ENCODE data around the gene SYT1.
"Not testable (repeated sequence)": the region's sequence is repeated elsewhere in the genome, so short reads cannot be mapped to it uniquely, and the experiment has no call there.

Gene SYT1

DNA sequence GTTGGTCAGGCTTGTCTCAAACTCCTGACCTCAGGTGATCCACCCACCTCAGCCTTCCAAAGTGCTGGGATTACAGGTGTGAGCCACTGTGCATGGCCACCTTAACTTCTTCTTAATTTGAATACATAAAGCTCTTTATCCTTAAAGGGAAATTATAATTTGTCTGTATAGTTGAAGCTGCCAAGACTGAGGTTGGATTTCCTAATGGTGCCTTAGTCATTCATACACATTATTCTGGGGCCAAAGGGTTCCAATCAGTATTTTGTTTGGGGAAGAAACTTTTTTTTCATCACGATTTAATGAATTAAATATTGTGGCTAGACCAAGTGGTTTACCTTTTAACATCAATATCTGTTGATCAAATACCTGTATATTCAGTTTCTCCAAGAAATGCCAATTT, 135.9 kb downstream of the SYT1 start:
- Histone ChIP-seq H3K27me3 (ENCODE audit: control insufficient read depth, insufficient read depth, low read length) (no peaks in the 10 kb centered on the region), H3K9me3 (ENCODE audit: control insufficient read depth, insufficient read depth, low read length) (no peaks in the 10 kb centered on the region), H3K36me3 (ENCODE audit: control insufficient read depth, insufficient read depth, low read length) (no peaks in the 10 kb centered on the region), H3K9ac (ENCODE audit: low read depth, low read length) (no peak overlapping the region), H3K4me1 (ENCODE audit: control insufficient read depth, insufficient read depth, low read length) (peaks cover 18% of the 10 kb centered on the region), H3K4me3 (ENCODE audit: low read depth, low read length) (no peak overlapping the region)

DNA sequence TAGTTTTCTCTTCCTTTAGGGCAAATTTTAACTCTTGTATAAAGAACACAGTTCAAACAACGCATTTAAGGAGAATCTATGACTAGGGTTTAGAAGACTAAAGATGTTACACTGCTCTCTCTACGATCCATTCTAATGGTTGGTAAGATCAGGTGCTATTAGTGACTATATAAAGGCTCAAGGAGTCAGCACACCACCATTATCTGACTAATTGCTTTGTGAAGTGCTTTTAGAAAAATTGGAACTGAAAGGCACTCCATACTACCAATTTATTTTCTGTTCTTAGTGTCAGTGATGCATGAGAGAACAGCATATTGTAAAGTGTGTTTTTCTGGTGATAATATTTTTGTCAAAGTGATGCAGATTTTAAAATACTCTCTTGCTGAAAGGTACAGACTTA, 136.8 kb downstream of the SYT1 start:
- Histone ChIP-seq H3K36me3 (ENCODE audit: control insufficient read depth, insufficient read depth, low read length) (no peaks in the 10 kb centered on the region), H3K4me1 (ENCODE audit: control insufficient read depth, insufficient read depth, low read length) (peaks cover 18% of the 10 kb centered on the region), H3K9me3 (ENCODE audit: control insufficient read depth, insufficient read depth, low read length) (no peaks in the 10 kb centered on the region), H3K4me3 (ENCODE audit: low read depth, low read length) (no peak overlapping the region), H3K9ac (ENCODE audit: low read depth, low read length) (no peak overlapping the region), H3K27me3 (ENCODE audit: control insufficient read depth, insufficient read depth, low read length) (no peaks in the 10 kb centered on the region)

DNA sequence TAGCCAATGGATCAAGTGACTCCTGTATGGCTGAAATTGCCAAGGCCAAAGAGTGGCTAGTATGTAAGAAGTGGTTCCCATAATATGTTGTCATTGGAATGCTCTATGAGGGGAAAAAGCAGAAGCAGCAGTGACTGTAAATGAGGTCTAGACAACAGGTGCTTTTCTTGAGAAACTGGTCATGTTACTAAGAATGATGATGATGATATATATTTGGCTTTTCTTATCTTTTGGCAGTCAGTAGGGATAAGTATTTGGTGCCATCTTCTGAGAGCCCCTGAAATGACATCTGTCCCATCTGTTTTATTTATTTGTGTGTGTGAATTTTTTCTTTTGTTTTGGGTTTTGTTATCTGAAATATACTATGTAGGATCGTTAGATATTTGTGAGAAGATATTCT, 141.7 kb downstream of the SYT1 start:
- no peaks in the 10 kb centered on the region for H3K36me3 ChIP-seq (ENCODE audit: control insufficient read depth, insufficient read depth, low read length)

DNA sequence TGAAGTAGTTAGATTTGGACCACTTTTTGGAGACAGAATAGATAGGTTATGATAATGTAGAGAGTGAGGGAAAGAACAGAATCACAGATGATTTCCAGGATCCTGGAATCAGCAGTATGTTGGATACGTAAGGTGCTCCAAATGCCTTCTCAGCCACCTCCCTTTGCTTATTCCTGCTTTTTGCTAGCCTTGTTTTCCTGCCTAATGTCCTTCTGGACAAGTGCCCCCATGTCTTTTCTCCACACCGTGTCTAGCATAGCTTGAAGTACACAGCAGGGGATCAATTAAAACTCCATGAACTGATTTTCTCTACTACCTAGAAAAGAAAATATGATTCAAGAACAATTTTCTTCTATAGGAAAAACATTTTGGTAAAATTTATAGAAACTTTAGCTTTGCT, 144.0 kb downstream of the SYT1 start:
- Histone ChIP-seq H3K4me1 (ENCODE audit: control insufficient read depth, insufficient read depth, low read length) (peaks cover under 1% of the 10 kb centered on the region), H3K9me3 (ENCODE audit: control insufficient read depth, insufficient read depth, low read length) (no peaks in the 10 kb centered on the region), H3K4me3 (ENCODE audit: low read depth, low read length) (no peak overlapping the region), H3K36me3 (ENCODE audit: control insufficient read depth, insufficient read depth, low read length) (no peaks in the 10 kb centered on the region), H3K9ac (ENCODE audit: low read depth, low read length) (no peak overlapping the region), H3K27me3 (ENCODE audit: control insufficient read depth, insufficient read depth, low read length) (no peaks in the 10 kb centered on the region)

More for the DNA sequence above, 141.7 kb downstream of the SYT1 start:
- Histone ChIP-seq H3K4me1 (ENCODE audit: control insufficient read depth, insufficient read depth, low read length) (peaks cover 12% of the 10 kb centered on the region), H3K9ac (ENCODE audit: low read depth, low read length) (no peak overlapping the region), H3K9me3 (ENCODE audit: control insufficient read depth, insufficient read depth, low read length) (no peaks in the 10 kb centered on the region), H3K27me3 (ENCODE audit: control insufficient read depth, insufficient read depth, low read length) (no peaks in the 10 kb centered on the region), H3K4me3 (ENCODE audit: low read depth, low read length) (no peak overlapping the region)

DNA sequence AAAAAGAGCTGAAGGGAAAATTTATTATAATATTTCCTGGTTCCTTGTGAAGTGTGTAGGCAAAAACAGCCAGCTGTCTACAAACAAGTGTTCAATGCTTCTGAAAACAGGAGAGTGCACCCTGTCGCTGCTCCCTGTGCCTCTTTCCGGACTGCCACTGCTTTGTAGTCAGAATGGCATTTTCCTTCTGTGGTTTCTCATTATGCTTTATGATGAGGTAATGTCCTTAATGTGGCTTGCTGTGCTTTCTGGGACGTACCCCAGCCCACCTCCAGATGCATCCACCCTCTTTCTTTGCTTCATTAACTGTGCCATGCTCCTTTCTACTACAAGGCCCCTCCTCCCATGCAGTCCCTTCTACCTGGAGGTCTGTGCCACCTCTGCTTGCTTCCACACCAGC, 148.1 kb downstream of the SYT1 start:
- Histone ChIP-seq H3K9ac (ENCODE audit: low read depth, low read length) (no peak overlapping the region), H3K4me1 (ENCODE audit: control insufficient read depth, insufficient read depth, low read length) (no peaks in the 10 kb centered on the region), H3K9me3 (ENCODE audit: control insufficient read depth, insufficient read depth, low read length) (no peaks in the 10 kb centered on the region), H3K27me3 (ENCODE audit: control insufficient read depth, insufficient read depth, low read length) (no peaks in the 10 kb centered on the region), H3K4me3 (ENCODE audit: low read depth, low read length) (no peak overlapping the region), H3K36me3 (ENCODE audit: control insufficient read depth, insufficient read depth, low read length) (no peaks in the 10 kb centered on the region)

DNA sequence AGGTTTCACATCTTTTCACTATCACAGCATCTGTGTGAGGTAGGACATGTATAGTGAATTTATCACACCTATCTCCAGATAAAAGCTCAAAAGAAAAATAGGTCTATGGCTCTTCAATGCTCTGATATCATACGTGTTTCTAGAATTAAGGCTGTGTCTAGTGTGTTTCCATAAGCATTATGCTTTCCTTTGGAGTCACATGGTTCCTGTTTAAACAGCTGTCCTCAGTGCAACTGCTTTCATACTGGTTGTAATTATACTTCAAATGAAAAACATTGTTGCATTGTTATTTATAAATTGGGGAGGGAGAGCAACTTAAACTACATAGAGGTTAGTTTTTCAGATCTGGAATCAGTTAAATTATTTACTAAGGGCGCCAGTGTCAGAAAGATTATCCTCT, 151.6 kb downstream of the SYT1 start:
- no peaks in the 10 kb centered on the region for H3K27me3 ChIP-seq (ENCODE audit: control insufficient read depth, insufficient read depth, low read length)
- no peak overlapping the region for H3K9ac ChIP-seq (ENCODE audit: low read depth, low read length)
- no peaks in the 10 kb centered on the region for H3K4me1 ChIP-seq (ENCODE audit: control insufficient read depth, insufficient read depth, low read length)
- no peak overlapping the region for H3K4me3 ChIP-seq (ENCODE audit: low read depth, low read length)
- H3K36me3 ChIP-seq (ENCODE audit: control insufficient read depth, insufficient read depth, low read length) = no peaks in the 10 kb centered on the region
- H3K9me3 ChIP-seq (ENCODE audit: control insufficient read depth, insufficient read depth, low read length) = no peaks in the 10 kb centered on the region

DNA sequence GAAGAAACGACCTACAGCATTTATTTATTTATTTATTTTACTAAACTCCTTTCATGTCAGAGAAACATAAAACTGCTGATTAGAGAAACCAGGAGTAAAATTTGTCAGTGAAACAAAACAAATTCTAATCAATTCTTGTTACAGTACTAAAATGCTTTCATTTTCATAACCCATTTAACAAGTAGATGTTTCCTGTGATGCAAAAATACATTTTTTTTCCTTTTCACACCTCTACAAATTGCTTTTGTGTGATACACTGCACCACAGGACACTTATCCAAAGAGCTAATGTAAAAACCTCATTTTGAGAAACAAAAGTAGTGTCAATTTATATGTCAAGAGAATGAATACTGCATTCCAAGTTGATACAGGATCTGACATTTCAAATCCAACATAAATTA, 155.1 kb downstream of the SYT1 start:
- no peaks in the 10 kb centered on the region for H3K27me3 ChIP-seq (ENCODE audit: control insufficient read depth, insufficient read depth, low read length)
- H3K9me3 ChIP-seq (ENCODE audit: control insufficient read depth, insufficient read depth, low read length) = no peaks in the 10 kb centered on the region
- no peaks in the 10 kb centered on the region for H3K4me1 ChIP-seq (ENCODE audit: control insufficient read depth, insufficient read depth, low read length)
- no peaks in the 10 kb centered on the region for H3K36me3 ChIP-seq (ENCODE audit: control insufficient read depth, insufficient read depth, low read length)
- no peak overlapping the region for H3K9ac ChIP-seq (ENCODE audit: low read depth, low read length)
- no peak overlapping the region for H3K4me3 ChIP-seq (ENCODE audit: low read depth, low read length)

DNA sequence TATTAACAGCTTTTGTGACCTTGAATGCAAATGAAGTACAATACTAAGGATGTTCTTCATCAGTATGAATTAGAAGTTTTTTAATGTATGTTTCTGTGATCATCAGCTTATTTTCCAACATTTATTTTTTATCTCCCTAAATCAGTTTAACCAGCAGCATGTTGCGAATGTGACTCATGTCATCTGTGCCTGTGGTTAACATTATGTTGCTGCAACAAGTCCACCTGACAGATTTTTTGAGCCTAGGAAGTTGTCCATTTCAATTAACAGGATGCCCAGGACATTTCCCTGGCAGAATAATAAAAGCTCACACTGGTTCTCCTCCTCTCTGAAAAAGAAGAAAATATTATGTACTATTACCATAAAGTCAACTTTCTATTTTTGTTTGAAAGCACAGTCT, 155.5 kb downstream of the SYT1 start:
- H3K27me3 ChIP-seq (ENCODE audit: control insufficient read depth, insufficient read depth, low read length) = no peaks in the 10 kb centered on the region
- no peaks in the 10 kb centered on the region for H3K4me1 ChIP-seq (ENCODE audit: control insufficient read depth, insufficient read depth, low read length)
- no peaks in the 10 kb centered on the region for H3K36me3 ChIP-seq (ENCODE audit: control insufficient read depth, insufficient read depth, low read length)
- no peak overlapping the region for H3K4me3 ChIP-seq (ENCODE audit: low read depth, low read length)
- no peaks in the 10 kb centered on the region for H3K9me3 ChIP-seq (ENCODE audit: control insufficient read depth, insufficient read depth, low read length)
- H3K9ac ChIP-seq (ENCODE audit: low read depth, low read length) = no peak overlapping the region

DNA sequence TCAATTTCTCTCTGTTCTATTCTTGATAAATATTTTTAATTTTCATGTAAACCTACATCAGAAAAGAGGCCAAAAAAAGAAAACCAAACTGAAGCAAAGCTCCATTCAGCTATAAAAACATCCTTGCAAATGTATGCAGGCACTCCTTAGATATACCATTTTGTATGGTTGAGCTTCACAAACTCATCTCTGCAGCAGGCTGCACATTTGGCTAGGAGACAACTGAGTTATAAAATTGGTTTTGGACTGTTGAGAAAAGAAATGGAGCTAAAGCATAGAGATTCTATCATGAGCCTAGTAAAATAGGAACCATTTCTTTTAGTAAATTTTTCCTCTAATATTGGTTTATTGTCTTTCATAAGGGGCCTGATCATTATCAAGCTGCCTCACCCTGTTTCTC, 156.4 kb downstream of the SYT1 start:
- Histone ChIP-seq H3K27me3 (ENCODE audit: control insufficient read depth, insufficient read depth, low read length) (no peaks in the 10 kb centered on the region), H3K36me3 (ENCODE audit: control insufficient read depth, insufficient read depth, low read length) (no peaks in the 10 kb centered on the region), H3K4me1 (ENCODE audit: control insufficient read depth, insufficient read depth, low read length) (no peaks in the 10 kb centered on the region), H3K9ac (ENCODE audit: low read depth, low read length) (no peak overlapping the region), H3K9me3 (ENCODE audit: control insufficient read depth, insufficient read depth, low read length) (no peaks in the 10 kb centered on the region), H3K4me3 (ENCODE audit: low read depth, low read length) (no peak overlapping the region)

DNA sequence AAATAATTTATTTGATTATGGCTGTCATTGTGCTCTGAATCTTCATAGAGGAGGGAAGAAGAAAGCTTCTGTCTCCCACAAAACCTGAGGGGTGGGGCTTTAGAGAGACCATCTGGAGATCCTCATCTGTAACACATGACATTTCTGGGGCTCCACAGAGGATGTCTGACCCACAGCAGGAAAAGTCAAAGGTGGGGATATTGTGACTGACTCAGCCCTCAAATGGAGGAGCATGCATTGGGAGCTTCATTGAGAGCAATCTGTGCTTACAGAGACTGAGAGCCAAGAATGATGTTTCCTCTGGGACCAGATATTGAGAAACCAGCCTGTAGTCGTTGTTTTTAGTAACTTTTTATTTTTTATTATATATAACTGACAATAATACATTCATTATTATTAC, 158.7 kb downstream of the SYT1 start:
- Histone ChIP-seq H3K36me3 (ENCODE audit: control insufficient read depth, insufficient read depth, low read length) (no peaks in the 10 kb centered on the region), H3K4me1 (ENCODE audit: control insufficient read depth, insufficient read depth, low read length) (no peaks in the 10 kb centered on the region), H3K27me3 (ENCODE audit: control insufficient read depth, insufficient read depth, low read length) (no peaks in the 10 kb centered on the region), H3K4me3 (ENCODE audit: low read depth, low read length) (no peak overlapping the region), H3K9me3 (ENCODE audit: control insufficient read depth, insufficient read depth, low read length) (no peaks in the 10 kb centered on the region), H3K9ac (ENCODE audit: low read depth, low read length) (no peak overlapping the region)

DNA sequence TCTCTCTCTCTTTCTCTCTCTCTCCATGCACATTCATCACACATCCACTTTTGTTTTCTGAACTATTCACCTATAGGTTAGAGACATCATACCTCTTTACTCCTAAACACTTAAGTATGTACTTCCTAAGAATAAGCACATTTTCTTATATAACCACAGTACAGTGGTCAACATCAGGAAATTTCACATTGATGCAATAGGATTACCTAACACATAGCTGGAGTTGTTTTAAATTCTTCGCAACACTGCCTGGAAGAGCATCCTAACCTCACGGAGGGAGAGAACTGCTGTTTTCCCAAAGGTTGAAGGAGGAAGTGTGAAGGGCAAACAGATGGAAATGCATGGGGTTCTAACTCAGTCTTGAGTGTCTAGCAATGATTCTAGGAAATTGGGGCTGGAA, 159.2 kb downstream of the SYT1 start:
- Histone ChIP-seq H3K4me3 (ENCODE audit: low read depth, low read length) (no peak overlapping the region), H3K9ac (ENCODE audit: low read depth, low read length) (no peak overlapping the region), H3K36me3 (ENCODE audit: control insufficient read depth, insufficient read depth, low read length) (no peaks in the 10 kb centered on the region), H3K9me3 (ENCODE audit: control insufficient read depth, insufficient read depth, low read length) (no peaks in the 10 kb centered on the region), H3K4me1 (ENCODE audit: control insufficient read depth, insufficient read depth, low read length) (no peaks in the 10 kb centered on the region), H3K27me3 (ENCODE audit: control insufficient read depth, insufficient read depth, low read length) (no peaks in the 10 kb centered on the region)

DNA sequence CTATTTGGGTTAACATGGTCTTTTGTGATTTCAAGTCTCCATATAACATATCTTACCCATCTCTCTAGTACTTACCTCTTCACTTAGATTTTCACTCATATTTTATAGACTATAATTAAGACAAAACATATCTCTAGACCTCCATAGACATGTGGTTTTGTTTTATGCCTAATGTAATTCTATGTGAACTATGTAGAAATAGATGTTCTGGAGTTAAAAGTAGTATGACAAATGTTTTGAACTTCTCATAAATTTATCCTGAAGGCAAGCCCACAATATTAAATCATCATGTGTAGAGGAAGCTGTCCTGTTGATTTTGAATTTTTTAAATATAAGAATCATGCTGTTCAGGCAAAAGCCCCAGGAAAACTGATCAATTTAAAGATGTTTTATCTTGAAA, 169.2 kb downstream of the SYT1 start:
- Histone ChIP-seq H3K4me1 (ENCODE audit: control insufficient read depth, insufficient read depth, low read length) (no peaks in the 10 kb centered on the region), H3K9me3 (ENCODE audit: control insufficient read depth, insufficient read depth, low read length) (no peaks in the 10 kb centered on the region)

DNA sequence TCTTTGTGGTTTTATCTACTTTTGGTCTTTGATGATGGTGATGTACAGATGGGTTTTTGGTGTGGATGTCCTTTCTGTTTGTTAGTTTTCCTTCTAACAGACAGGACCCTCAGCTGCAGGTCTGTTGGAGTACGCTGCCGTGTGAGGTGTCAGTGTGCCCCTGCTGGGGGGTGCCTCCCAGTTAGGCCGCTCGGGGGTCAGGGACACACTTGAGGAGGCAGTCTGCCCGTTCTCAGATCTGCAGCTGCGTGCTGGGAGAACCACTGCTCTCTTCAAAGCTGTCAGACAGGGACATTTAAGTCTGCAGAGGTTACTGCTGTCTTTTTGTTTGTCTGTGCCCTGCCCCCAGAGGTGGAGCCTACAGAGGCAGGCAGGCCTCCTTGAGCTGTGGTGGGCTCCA, 180.2 kb downstream of the SYT1 start:
- not testable (repeated sequence) for H3K4me1 ChIP-seq (ENCODE audit: control insufficient read depth, insufficient read depth, low read length); H3K4me3 ChIP-seq (ENCODE audit: low read depth, low read length); H3K36me3 ChIP-seq (ENCODE audit: control insufficient read depth, insufficient read depth, low read length)

More for the DNA sequence above, 169.2 kb downstream of the SYT1 start:
- no peak overlapping the region for H3K4me3 ChIP-seq (ENCODE audit: low read depth, low read length)
- no peaks in the 10 kb centered on the region for H3K27me3 ChIP-seq (ENCODE audit: control insufficient read depth, insufficient read depth, low read length)
- no peak overlapping the region for H3K9ac ChIP-seq (ENCODE audit: low read depth, low read length)
- H3K36me3 ChIP-seq (ENCODE audit: control insufficient read depth, insufficient read depth, low read length) = peaks cover 3% of the 10 kb centered on the region

More for the DNA sequence above, 180.2 kb downstream of the SYT1 start:
- not testable (repeated sequence) for H3K9ac ChIP-seq (ENCODE audit: low read depth, low read length); H3K9me3 ChIP-seq (ENCODE audit: control insufficient read depth, insufficient read depth, low read length); H3K27me3 ChIP-seq (ENCODE audit: control insufficient read depth, insufficient read depth, low read length)

Data from iPS-15b (cell line).